A673 (cell line): ENCODE measurements around the gene TMEM165. TPM values are rescaled to one million over a fixed set of nuclear protein-coding genes. Genes with fewer than 3 reads are reported as not detected.

Source experiments
- BruUV-seq: library from RNA; stranded (reverse); fragments of 400-500 nt; replicated peaks from 2 replicates; lab custom pipeline; 2021; lab: Mats Ljungman, UMichigan
- CTCF ChIA-PET: fragments of 300-600 bp; sonication (Branson Sonifier 250); formaldehyde crosslinking; loops from one replicate; lab custom pipeline; 2022; ENCODE audit warnings: antibody characterized with exemption; lab: Charles Lee
- POLR2A ChIA-PET: fragments of 300-600 bp; sonication (Branson Sonifier 250); formaldehyde crosslinking; loops from one replicate; lab custom pipeline; 2022; ENCODE audit warnings: antibody characterized with exemption; ENCODE audit not compliant: low non-redundant PET; lab: Charles Lee
- DNase-seq: peaks from one replicate; pipeline ENCODE4 v3.0.0-alpha.2; 2015; ENCODE audit warnings: low spot score
- H3K27ac ChIP-seq: fragments of 200-600 bp; sonication (generic); 2 replicates; pipeline ENCODE4 v1.5.1; 2016; ENCODE audit warnings: mixed run types, low read depth, mild to moderate bottlenecking, mixed read lengths, antibody characterized with exemption, low read length; ENCODE audit not compliant: poor library complexity, severe bottlenecking
- H3K27me3 ChIP-seq: fragments of 200-600 bp; sonication (generic); replicated peaks from 2 replicates; pipeline ENCODE4 v1.6.1; 2017; ENCODE audit warnings: mixed run types, low read depth, mild to moderate bottlenecking, mixed read lengths, antibody characterized with exemption, low read length; ENCODE audit not compliant: insufficient read depth, poor library complexity
- H3K36me3 ChIP-seq: fragments of 200-600 bp; sonication (generic); 2 replicates; pipeline ENCODE4 v1.6.1; 2016; ENCODE audit warnings: mixed run types, mild to moderate bottlenecking, mixed read lengths, antibody characterized with exemption, low read length; ENCODE audit not compliant: insufficient read depth, poor library complexity, severe bottlenecking
- H3K4me1 ChIP-seq: fragments of 200-600 bp; sonication (generic); 2 replicates; pipeline ENCODE4 v1.6.1; 2017; ENCODE audit warnings: mixed run types, mild to moderate bottlenecking, mixed read lengths, antibody characterized with exemption, low read length; ENCODE audit not compliant: insufficient read depth, poor library complexity, severe bottlenecking
- H3K4me3 ChIP-seq: fragments of 200-600 bp; sonication (generic); 2 replicates; pipeline ENCODE4 v1.5.1; 2016; ENCODE audit warnings: low read depth, mixed run types, mild to moderate bottlenecking, mixed read lengths, low read length; ENCODE audit not compliant: poor library complexity, severe bottlenecking
- H3K9me3 ChIP-seq: fragments of 200-600 bp; sonication (generic); 2 replicates; pipeline ENCODE4 v1.6.1; 2016; ENCODE audit warnings: mixed run types, low read depth, mild to moderate bottlenecking, mixed read lengths, antibody characterized with exemption, low read length; ENCODE audit not compliant: poor library complexity, severe bottlenecking
- EZH2 ChIP-seq: fragments of 200-600 bp; sonication (generic); IDR thresholded peaks from 2 replicates; pipeline ENCODE4 v1.6.1; 2017; ENCODE audit warnings: borderline replicate concordance, low read depth, mild to moderate bottlenecking, mixed read lengths, antibody characterized with exemption, low read length; ENCODE audit not compliant: poor library complexity, severe bottlenecking
- intact Hi-C: fragments of 100-400 bp; cut with micrococcal nuclease; formaldehyde crosslinking; loops from one replicate; pipeline ENCODE4 v1.10.0; 2022; ENCODE audit not compliant: unreplicated experiment
- total RNA-seq: library from RNA; stranded (reverse); gene quantifications from 2 replicates; pipeline ENCODE4 v1.2.3, GENCODE V29; 2021
- TF ChIP-seq, protein P1 (sequence below): fragments of 300-800, 200-600 bp; sonication (generic); conservative IDR thresholded peaks from 2 replicates; pipeline ENCODE4 v1.5.1; 2017; ENCODE audit warnings: low read depth, mild to moderate bottlenecking, antibody characterized with exemption, low read length, moderate library complexity, mixed read lengths

The TMEM165 gene
- total RNA-seq, 1 experiment from 2014 or later = 34.7 TPM

- no peak for DNase-seq
- Histone ChIP-seq H3K9me3 (no peaks in the 10 kb centered on the region), H3K27ac (no peak overlapping the region), H3K36me3 (no peaks in the 10 kb centered on the region), H3K4me3 (no peak overlapping the region), H3K27me3 (no peaks in the 10 kb centered on the region), H3K4me1 (peaks cover 2% of the 10 kb centered on the region)
- intact Hi-C loops = no loop called here
- ChIA-PET CTCF (no interaction called here), POLR2A (no interaction called here)
- TF ChIP-seq, protein P1, sequence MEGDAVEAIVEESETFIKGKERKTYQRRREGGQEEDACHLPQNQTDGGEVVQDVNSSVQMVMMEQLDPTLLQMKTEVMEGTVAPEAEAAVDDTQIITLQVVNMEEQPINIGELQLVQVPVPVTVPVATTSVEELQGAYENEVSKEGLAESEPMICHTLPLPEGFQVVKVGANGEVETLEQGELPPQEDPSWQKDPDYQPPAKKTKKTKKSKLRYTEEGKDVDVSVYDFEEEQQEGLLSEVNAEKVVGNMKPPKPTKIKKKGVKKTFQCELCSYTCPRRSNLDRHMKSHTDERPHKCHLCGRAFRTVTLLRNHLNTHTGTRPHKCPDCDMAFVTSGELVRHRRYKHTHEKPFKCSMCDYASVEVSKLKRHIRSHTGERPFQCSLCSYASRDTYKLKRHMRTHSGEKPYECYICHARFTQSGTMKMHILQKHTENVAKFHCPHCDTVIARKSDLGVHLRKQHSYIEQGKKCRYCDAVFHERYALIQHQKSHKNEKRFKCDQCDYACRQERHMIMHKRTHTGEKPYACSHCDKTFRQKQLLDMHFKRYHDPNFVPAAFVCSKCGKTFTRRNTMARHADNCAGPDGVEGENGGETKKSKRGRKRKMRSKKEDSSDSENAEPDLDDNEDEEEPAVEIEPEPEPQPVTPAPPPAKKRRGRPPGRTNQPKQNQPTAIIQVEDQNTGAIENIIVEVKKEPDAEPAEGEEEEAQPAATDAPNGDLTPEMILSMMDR = no peak
- no peak for TF ChIP-seq EZH2
- no TSS peak for BruUV-seq
Observed at GRCh38 chr4:55393461-55394320, 2.1 kb upstream of the TMEM165 start.

GRCh38 chr4:55395218-55395528 is 584 bp upstream of the TMEM165 start:
- no peak for TF ChIP-seq EZH2
- TF ChIP-seq, protein P1 = no peak
- no peak overlapping the region for H3K27ac ChIP-seq
- ChIA-PET CTCF (no interaction called here), POLR2A (no interaction called here)
- no TSS peak for BruUV-seq
- peak overlapping the region; percentile 78 for H3K4me3 ChIP-seq
- no peaks in the 10 kb centered on the region for H3K9me3 ChIP-seq
- H3K27me3 ChIP-seq = no peaks in the 10 kb centered on the region
- no peaks in the 10 kb centered on the region for H3K36me3 ChIP-seq
- intact Hi-C loops = no loop called here
- DNase-seq = no peak
- H3K4me1 ChIP-seq = peaks cover 9% of the 10 kb centered on the region

DNA sequence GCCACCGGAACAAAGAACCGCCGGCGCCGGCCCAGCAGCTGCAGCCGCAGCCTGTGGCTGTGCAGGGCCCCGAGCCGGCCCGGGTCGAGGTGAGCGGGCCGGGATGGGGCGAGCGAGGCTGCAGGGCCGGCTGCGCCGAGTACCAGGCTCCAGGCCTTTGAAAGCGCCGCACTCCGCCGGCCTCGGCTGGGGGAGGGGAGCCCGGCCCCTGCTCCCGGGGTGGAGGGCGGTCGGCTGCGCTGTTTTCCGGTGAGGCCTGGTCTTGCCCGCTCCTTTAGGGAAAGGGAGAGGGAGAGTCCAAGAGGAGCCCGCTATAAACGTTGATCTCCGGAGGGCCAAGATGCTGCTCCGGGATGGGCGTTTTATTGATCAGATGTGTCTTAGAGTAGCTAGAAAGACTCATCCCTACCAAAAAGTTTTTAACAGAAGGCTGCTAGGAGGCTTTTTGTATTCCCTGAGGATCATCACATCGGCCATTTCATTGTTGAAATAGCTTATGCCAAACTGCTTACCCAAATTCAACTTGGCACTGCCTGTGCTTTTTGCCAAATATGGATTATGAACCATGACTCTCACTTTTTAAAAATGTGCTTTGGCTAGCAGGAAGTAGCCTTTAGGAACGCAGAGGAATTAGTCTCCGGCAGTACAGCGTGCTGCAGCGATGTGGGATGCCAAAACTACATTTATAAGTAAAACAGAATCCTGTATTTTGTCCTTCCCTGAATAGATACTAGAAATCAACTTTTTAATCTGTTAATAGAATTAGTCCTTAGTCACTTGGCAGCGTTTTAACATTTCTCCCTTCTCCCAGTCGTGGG is 760 bp downstream of the TMEM165 start:
- peak; percentile 21 for DNase-seq
- TF ChIP-seq, protein P1 = no peak
- no peak for TF ChIP-seq EZH2
- no peaks in the 10 kb centered on the region for H3K36me3 ChIP-seq
- no peaks in the 10 kb centered on the region for H3K27me3 ChIP-seq
- H3K27ac ChIP-seq = peak overlapping the region; percentile 81
- intact Hi-C loops = no loop called here
- H3K4me3 ChIP-seq = peak overlapping the region; percentile 78
- ChIA-PET POLR2A (no interaction called here), CTCF (no interaction called here)
- BruUV-seq = no TSS peak
- H3K9me3 ChIP-seq = no peaks in the 10 kb centered on the region
- peaks cover 9% of the 10 kb centered on the region for H3K4me1 ChIP-seq
